OCI-LY1 (cell line): ENCODE measurements around the gene DLEC1.

Experiments
- CTCF ChIP-seq: fragments of 200-600 bp; sonication (generic), shearing (Covaris generic); IDR thresholded peaks from 2 replicates; pipeline ENCODE4 v1.5.1; 2017; ENCODE audit warnings: mild to moderate bottlenecking, antibody characterized with exemption, low read length, moderate library complexity, mixed read lengths
- EZH2 ChIP-seq: fragments of 200-600 bp; sonication (generic), shearing (Covaris generic); IDR thresholded peaks from 2 replicates; pipeline ENCODE4 v1.8.0; 2017; ENCODE audit warnings: borderline replicate concordance, mixed run types, mild to moderate bottlenecking, antibody characterized with exemption, low read length, moderate library complexity, mixed read lengths

- no peak for TF ChIP-seq CTCF
- TF ChIP-seq EZH2 = no peak
Measured at GRCh38 chr3:38094999-38095398, 56.0 kb downstream of the DLEC1 start.
